Neutrophil (primary cell): ENCODE measurements around the gene LAYN.

Source experiments
- H3K27ac ChIP-seq: fragments of 200-600 bp; sonication (generic); 2 replicates; pipeline ENCODE4 v1.5.1; 2016; ENCODE audit warnings: mild to moderate bottlenecking, moderate library complexity
- H3K27me3 ChIP-seq: fragments of 200-600 bp; sonication (generic); 2 replicates; pipeline ENCODE4 v1.6.0; 2016; ENCODE audit warnings: mild to moderate bottlenecking
- H3K36me3 ChIP-seq: fragments of 200-600 bp; sonication (generic); 2 replicates; pipeline ENCODE4 v1.5.1; 2017
- H3K4me1 ChIP-seq, 2 experiments: fragments of 200-600 bp in 1 of 2; sonication (generic) in 1 of 2; 1 replicate in 1 of 2; 2 replicates in 1 of 2; pipeline versions ENCODE4 v1.5.1 to v1.6.1; 2013 to 2016; ENCODE audit warnings: low read depth in 1 of 2, low read length in 1 of 2, mild to moderate bottlenecking in 1 of 2, moderate library complexity in 1 of 2; ENCODE audit not compliant: control insufficient read depth in 1 of 2, insufficient read depth in 1 of 2
- H3K4me3 ChIP-seq, 2 experiments: fragments of 200-600 bp in 1 of 2; sonication (generic) in 1 of 2; 1 replicate in 1 of 2; 2 replicates in 1 of 2; pipeline ENCODE4 v1.5.1; 2013 to 2016; ENCODE audit warnings: low read depth in 1 of 2, low read length in 1 of 2, mild to moderate bottlenecking in 1 of 2, moderate library complexity in 1 of 2
- H3K9me3 ChIP-seq: fragments of 200-600 bp; sonication (generic); 2 replicates; pipeline ENCODE4 v1.5.1; 2016
- CTCF ChIP-seq: fragments of 200-600 bp; sonication (generic); IDR thresholded peaks from 2 replicates; pipeline ENCODE4 v1.5.1; 2016; ENCODE audit warnings: antibody characterized with exemption

Gene LAYN

GRCh38 chr11:111518668-111519067 lies 21.9 kb upstream of the LAYN start:
- no peaks in the 10 kb centered on the region for H3K9me3 ChIP-seq
- peaks cover 16% of the 10 kb centered on the region for H3K27me3 ChIP-seq
- peaks cover 6 to 18% of the 10 kb centered on the region in 2 experiments for H3K4me1 ChIP-seq
- no peaks in the 10 kb centered on the region for H3K36me3 ChIP-seq
- no peak for TF ChIP-seq CTCF
- H3K27ac ChIP-seq, result no peak overlapping the region
- H3K4me3 ChIP-seq, result no peak overlapping the region

- no peak for TF ChIP-seq CTCF
- Histone ChIP-seq H3K4me3 (no peak overlapping the region), H3K27ac (no peak overlapping the region), H3K4me1 (no peaks in the 10 kb centered on the region), H3K27me3 (no peaks in the 10 kb centered on the region), H3K9me3 (no peaks in the 10 kb centered on the region), H3K36me3 (no peaks in the 10 kb centered on the region)
These were observed 20.0 kb upstream of the LAYN start for GRCh38 chr11:111520560-111520959.

- Histone ChIP-seq H3K36me3 (no peaks in the 10 kb centered on the region), H3K27ac (no peak overlapping the region), H3K27me3 (no peaks in the 10 kb centered on the region), H3K4me3 (no peak overlapping the region), H3K9me3 (no peaks in the 10 kb centered on the region), H3K4me1 (no peaks in the 10 kb centered on the region)
- no peak for TF ChIP-seq CTCF
These were observed 19.4 kb upstream of the LAYN start for GRCh38 chr11:111521135-111521534.

GRCh38 chr11:111522426-111522825 lies 18.1 kb upstream of the LAYN start:
- Histone ChIP-seq H3K27me3 (no peaks in the 10 kb centered on the region), H3K9me3 (no peaks in the 10 kb centered on the region), H3K4me1 (no peaks in the 10 kb centered on the region), H3K4me3 (no peak overlapping the region), H3K27ac (no peak overlapping the region), H3K36me3 (no peaks in the 10 kb centered on the region)
- no peak for TF ChIP-seq CTCF

GRCh38 chr11:111523343-111523742 lies 17.2 kb upstream of the LAYN start:
- no peak for TF ChIP-seq CTCF
- Histone ChIP-seq H3K4me3 (no peak overlapping the region), H3K27ac (no peak overlapping the region), H3K9me3 (no peaks in the 10 kb centered on the region), H3K36me3 (no peaks in the 10 kb centered on the region), H3K27me3 (no peaks in the 10 kb centered on the region), H3K4me1 (no peaks in the 10 kb centered on the region)

- no peaks in the 10 kb centered on the region for H3K27me3 ChIP-seq
- H3K4me1 ChIP-seq, result no peaks in the 10 kb centered on the region
- no peaks in the 10 kb centered on the region for H3K9me3 ChIP-seq
- no peaks in the 10 kb centered on the region for H3K36me3 ChIP-seq
- no peak for TF ChIP-seq CTCF
- no peak overlapping the region for H3K4me3 ChIP-seq
- H3K27ac ChIP-seq, result no peak overlapping the region
These were observed 16.5 kb upstream of the LAYN start for GRCh38 chr11:111524056-111524455.
